Right kidney (tissue), 1 donor: ENCODE data around the gene ANKRD50.

Experiments
- DNase-seq: peaks from one replicate; pipeline ENCODE4 v3.0.0-alpha.2; 2016

ANKRD50 gene

GRCh38 chr4:124711471-124712371 is 811 bp downstream of the ANKRD50 start:
- DNase-seq: no peak

- no peak for DNase-seq
Observed at GRCh38 chr4:124710911-124711310, 1.6 kb downstream of the ANKRD50 start.

- peak; percentile 9 for DNase-seq
Observed at GRCh38 chr4:124710015-124710741, 2.4 kb downstream of the ANKRD50 start.

- no peak for DNase-seq
Observed at GRCh38 chr4:124708517-124709300, 3.8 kb downstream of the ANKRD50 start.

- DNase-seq: no peak
Observed at GRCh38 chr4:124705393-124705792, 7.1 kb downstream of the ANKRD50 start.

GRCh38 chr4:124703154-124703553 is 9.4 kb downstream of the ANKRD50 start:
- DNase-seq: no peak

- no peak for DNase-seq
Observed at GRCh38 chr4:124697441-124697840, 15.1 kb downstream of the ANKRD50 start.

GRCh38 chr4:124696182-124696581 is 16.4 kb downstream of the ANKRD50 start:
- no peak for DNase-seq

- no peak for DNase-seq
Observed at GRCh38 chr4:124694946-124695598, 17.5 kb downstream of the ANKRD50 start.

- no peak for DNase-seq
Observed at GRCh38 chr4:124694306-124694705, 18.2 kb downstream of the ANKRD50 start.

- no peak for DNase-seq
Observed at GRCh38 chr4:124691801-124692200, 20.7 kb downstream of the ANKRD50 start.

GRCh38 chr4:124686279-124686678 is 26.3 kb downstream of the ANKRD50 start:
- DNase-seq: no peak

- no peak for DNase-seq
Observed at GRCh38 chr4:124685851-124686250, 26.7 kb downstream of the ANKRD50 start.

GRCh38 chr4:124684301-124684700 is 28.2 kb downstream of the ANKRD50 start:
- no peak for DNase-seq

- DNase-seq: no peak
Observed at GRCh38 chr4:124682384-124682783, 30.1 kb downstream of the ANKRD50 start.

GRCh38 chr4:124666496-124666895 is 46.0 kb downstream of the ANKRD50 start:
- no peak for DNase-seq

- no peak for DNase-seq
Observed at GRCh38 chr4:124658795-124659194, 53.7 kb downstream of the ANKRD50 start.

- DNase-seq: no peak
Observed at GRCh38 chr4:124650614-124651013, 61.9 kb downstream of the ANKRD50 start.

- DNase-seq: no peak
Observed at GRCh38 chr4:124647599-124647998, 64.9 kb downstream of the ANKRD50 start.

GRCh38 chr4:124644621-124645020 is 67.9 kb downstream of the ANKRD50 start:
- no peak for DNase-seq

- DNase-seq: no peak
Observed at GRCh38 chr4:124642846-124643245, 69.7 kb downstream of the ANKRD50 start.

GRCh38 chr4:124641715-124642381 is 70.7 kb downstream of the ANKRD50 start:
- DNase-seq: no peak
